Activated naive CD4-positive, alpha-beta T cell treated with Interleukin-2 at 50 U/mL for 16 hours (primary cell): ENCODE data around the gene POLQ.
A peak's percentile ranks its signal among the peaks of the same experiment; 100 is the strongest.
"Not testable (repeated sequence)": the region's sequence is repeated elsewhere in the genome, so short reads cannot be mapped to it uniquely, and the experiment has no call there.

Source experiments
- DNase-seq: peaks from one replicate; pipeline ENCODE4 v3.0.0-alpha.2; 2020

Gene POLQ

DNA sequence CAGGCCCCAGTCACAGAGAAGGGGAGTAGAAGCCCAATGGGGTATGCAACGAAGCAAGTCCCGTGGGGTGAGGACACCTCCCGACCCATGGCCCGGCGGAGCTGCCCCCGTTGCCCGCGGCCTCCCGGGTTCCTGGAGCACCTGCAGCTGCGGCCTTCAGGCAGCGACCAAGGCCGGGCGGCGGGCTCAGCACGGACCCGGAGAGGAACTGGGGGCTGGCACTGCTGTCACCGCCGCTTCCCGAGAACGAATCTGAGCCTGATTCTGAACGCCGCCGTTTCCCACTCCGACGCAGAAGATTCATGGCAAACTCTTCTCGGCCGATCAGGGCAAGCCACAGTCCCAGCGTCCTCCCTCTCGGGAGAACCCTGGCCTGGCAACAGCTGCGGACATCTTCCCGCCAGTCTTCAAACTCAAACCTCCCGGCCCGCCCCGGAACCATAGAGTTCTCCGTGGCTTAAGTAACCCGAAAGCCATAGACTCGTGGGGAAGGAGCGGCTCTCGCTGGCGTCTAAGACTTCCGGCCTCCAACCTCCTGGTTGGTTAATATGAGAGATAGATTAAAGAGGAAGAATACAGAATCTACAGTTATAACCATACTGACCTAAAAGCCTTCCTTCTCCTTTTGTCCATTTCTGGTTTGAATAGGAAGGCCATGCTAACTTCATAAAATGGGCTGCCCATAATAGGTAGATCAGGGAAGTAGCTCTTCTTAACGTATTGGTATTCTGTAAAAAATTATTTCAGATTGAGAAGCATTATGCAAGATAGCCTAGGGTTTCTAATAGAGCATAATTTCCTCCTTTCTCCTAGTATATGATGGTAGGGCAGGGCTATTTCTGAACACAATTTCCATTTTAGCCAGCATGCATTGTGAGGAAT lies at the start of gene POLQ:
Gene POLQ (minus strand): TSS at position 415 of the 882 bp plus-strand sequence. CDS start 111 bp downstream, at position 304.
- DNase-seq = peak; percentile 90

DNA sequence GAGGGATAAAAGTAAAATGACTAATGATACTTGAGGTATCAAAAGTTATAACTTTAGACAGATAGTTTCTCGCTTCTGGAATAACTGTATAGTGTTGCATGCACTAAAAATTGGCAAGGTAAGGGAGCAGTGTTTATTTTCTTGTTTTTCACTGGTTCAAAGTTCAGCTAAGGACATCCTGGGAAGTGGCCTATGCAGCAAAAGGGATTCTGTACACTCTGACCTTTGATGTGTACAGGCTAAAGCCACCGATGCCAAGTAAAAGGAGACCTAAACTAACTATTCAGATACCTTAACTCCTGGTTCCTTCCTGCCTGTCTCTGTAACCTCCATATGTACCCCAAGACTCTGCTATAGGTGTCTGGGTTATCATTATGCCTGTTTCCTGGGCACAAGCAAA lies 49.1 kb upstream of the POLQ start:
- DNase-seq = no peak

DNA sequence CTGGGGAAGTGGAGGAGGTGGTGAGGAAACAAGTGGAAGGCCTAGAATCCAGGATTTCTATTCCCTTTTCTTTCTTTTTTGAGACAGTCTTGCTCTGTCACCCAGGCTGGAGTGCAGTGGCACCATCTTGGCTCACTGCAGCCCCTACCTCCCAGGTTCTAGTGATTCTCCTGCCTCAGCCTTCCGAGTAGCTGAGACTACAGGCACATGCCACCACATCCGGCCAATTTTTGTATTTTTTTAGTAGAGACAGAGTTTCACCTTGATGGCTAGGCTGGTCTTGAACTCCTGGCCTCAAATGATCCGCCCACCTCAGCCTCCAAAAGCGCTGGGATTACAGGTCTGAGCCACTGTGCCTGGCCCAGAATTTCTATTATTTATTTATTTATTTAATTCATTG lies 48.0 kb upstream of the POLQ start:
- not testable (repeated sequence) for DNase-seq

DNA sequence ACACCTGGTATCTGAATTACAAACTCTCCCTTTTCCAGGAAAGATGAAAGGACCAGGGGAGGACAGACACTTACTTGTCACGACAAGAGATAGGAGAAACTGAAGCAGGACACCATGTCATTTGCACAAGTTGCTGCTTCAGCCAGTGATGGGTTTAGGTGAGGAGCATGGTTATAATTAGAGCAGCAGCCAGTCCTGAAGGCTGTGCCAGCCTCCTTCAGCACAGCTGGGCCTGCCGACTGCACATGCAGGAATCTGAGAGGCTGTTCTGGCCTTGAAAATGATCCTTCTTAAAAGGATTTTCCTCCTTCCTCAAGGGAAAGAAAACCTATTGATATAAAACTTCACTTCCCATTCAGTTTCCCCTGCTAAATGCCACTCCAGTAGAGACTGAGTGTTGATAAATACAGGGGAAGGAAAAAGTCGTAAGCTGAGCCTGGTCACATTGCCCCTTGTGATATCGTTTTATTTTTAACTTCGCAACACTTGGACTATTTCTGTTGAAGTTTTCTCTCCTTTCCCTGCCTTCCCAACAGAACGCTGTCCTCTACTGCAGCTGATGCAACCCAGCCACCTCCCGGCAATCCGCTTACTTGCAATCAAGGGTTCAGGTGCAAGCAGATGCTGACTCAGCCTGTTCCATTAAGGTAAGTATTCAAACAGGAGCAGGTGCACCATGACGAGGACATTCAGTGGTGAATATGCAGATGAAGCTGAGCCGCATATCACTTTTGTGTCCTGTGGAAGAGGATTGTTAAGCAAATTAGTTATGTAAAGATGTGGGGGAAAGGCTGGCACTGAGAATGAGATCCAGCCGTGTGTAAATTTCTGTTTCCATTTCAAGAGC lies 47.3 kb upstream of the POLQ start, which contains the start of gene FBXO40:
Gene FBXO40 (plus strand): TSS at position 524 of the 847 bp plus-strand sequence. CDS start 27,197 bp downstream, outside the sequence.
- no peak for DNase-seq

DNA sequence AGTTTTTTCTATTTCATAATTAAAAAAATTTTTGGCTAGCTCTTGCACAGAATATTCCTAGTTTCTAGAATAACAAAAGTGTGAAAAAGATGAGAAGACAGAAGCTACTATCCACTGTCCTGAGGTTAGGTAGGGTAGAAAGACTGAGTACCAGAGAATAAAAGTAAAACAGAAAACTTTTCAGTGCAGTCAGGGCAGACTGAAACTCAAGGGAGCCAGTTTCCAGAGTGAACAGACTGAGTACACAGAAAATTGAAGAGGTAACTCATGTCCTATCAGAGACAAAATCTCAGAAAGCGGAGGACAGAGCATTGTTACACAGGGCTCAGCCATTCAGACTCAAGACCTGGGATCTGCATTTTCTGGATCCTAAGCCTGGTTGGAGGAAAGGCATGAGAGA lies 38.6 kb upstream of the POLQ start:
- no peak for DNase-seq

DNA sequence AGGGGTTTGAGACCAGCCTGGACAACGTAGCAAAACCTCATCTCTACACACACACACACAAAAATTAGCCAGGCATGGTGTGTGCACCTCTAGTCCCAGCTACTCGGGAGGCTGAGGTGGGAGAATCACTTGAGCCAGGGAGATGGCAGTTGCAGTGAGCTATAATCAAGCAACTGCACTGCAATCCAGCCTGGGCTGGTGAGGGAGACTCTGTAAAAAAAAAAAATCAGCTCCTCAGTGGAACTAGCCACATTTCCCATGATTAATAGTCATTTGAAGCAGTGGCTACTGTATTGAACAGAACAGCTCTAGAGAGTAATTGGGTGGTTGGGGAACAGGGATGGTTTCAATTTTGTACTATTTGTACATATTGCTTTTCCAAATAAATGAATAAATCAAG lies 35.9 kb upstream of the POLQ start:
- no peak for DNase-seq

DNA sequence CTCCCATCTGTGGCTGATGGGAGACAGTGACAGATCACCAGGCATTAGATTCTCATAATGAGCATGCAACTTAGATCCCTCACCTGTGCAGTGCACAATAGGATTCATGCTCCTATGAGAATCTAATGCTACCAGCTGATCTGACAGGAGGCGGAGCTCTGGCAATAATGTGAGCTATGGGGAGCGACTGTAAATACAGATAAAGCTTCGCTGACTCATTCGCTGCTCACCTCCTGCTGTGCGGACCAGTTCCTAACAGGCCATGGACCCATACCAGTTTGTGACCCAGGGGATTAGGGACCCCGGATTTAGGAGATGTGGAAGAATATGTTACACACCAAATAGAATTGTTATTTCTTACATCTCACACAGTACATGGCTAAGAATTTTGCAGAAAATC lies 28.7 kb upstream of the POLQ start:
- no peak for DNase-seq

DNA sequence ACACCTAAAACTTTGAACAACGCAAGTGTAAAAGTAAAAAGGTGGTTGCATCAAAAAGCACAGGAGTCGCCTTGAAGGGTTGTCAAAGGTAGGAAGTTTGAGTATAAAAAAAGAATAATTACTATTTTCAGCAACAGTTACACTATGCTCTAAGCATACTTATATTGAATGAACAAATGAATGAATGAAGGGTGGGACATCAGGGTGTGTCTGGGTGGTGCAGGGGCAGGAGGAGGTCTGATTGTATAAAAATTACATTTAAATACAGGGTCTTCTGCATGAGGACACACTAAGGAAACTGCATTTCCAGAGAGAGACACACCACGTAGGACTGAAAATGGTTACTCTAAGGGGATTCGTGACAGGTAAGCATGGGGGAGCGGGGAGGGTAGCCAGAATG lies 21.9 kb upstream of the POLQ start, which contains the start of gene ARGFX:
Gene ARGFX (plus strand): TSS at position 301 of the 400 bp plus-strand sequence. CDS start 2,765 bp downstream, outside the sequence.
- DNase-seq = no peak

DNA sequence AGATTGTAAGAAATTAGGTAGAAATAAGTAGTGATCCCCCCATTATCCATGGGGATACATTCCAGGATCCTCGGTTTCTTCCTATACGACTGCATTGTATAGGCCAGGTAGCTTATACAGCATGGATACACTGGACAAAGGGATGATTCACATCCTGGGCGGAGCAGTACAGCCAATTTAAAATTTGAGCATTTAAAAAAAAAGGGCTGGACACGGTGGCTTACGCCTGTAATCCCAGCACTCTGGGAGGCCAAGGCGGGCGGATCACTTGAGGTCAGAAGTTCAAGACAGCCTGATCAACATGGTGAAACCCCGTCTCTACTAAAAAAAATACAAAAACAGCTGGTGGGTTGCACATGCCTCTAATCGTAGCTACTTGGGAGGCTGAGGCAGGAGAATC lies 21.0 kb upstream of the POLQ start:
- no peak for DNase-seq

DNA sequence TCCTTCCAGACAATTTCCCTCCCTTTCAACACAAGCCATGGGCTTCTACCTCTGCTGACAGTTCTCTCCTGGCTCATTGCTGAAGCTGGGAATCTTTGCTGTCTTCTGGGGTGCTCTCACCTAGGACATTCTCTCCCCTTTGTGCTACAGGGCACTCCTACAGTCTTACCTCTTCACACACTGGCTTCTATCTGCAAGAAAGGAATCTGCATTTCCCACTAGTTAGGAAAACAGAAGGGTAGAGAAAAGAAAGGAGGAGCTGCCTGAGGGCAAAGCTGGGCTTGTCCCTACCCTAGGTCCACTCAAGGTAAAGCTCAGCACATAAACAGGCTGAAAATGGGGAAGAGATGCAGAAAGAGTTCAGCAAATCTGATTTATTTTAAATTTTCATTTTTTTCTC lies 16.4 kb upstream of the POLQ start:
- DNase-seq = no peak

DNA sequence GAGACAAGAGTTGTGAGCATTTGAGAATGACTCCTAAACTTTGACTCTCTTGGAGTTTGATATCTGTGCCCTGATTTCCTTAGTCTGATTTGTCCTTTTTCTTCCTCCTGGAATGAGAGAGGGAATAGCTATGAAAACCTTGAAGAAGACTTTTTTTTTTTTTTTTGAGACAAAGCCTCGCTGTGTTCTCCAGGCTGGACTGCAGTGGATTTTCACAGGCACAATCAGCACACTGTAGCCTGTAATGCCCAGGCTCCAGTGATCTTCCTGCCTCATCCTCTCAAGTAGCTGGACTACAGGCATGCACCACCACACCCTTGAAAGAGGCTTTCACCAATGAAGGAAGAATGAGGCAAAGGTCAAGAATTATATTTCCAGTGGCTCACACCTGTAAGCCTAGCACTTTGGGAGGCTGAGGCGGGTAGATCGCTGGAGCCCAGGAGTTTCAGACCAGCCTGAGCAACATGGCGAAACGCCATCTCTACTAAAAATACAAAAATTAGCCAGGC lies 11.7 kb upstream of the POLQ start:
- DNase-seq = no peak

DNA sequence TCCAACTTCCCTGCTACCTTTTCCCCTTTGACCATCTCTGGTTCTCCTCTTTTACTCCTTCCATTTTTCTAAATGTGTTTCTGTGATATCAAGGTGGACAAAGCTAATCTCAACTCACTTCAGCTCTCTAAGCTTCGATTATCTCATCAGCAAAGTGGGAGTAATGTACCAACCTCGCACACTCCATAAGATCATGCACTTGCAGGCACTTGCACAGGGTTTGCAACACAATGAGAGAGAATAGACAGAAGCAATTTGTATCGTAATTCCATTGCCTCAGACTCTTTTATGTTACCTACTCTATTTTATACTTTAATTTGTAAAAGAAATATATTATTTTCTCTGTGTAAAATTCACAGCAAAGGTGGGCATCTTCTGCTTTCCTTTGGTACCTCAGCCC lies 7.0 kb upstream of the POLQ start:
- no peak for DNase-seq

DNA sequence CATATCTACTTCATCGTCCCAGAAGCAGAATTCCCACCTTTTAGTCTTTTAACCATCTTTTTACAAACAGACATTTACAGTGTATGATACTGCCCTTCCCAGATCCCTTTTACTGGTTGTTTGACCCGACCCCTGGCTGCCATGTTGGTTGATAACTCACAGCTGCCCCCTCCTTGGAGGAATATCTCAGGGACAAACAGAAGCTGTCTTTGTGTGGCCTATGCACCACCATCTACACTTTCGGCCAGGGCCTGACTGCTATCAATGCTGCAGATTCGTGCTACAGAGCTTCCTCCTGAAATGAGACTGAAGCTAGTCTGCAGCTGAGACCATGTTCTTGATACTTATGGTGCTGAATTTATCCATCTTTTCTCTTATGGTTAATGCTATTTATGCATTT lies 6.6 kb upstream of the POLQ start:
- no peak for DNase-seq

DNA sequence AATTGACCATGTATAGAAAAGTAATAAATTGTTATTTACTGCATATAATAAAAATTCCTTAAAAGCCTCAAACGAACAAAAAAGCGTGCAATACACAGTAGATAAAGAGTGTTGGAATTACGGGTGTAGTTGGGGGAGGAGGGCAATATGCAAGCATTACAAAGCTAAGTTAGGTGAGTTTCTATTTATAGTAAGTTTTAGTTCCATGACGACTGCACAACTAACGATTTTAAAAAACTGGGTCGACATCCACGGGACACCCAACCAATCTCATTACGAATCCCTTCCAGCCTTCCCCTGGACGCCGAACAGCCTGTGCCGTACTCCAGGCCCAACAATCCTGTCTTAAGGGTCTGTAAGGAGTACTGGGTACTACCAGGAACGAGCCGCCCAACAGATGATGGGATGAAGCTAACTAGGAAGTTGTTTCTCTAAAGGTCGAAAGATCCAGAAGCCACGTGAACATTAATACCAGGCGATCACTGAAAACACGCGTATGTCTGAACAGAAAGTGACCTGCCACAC lies 677 bp downstream of the POLQ start:
- no peak for DNase-seq

DNA sequence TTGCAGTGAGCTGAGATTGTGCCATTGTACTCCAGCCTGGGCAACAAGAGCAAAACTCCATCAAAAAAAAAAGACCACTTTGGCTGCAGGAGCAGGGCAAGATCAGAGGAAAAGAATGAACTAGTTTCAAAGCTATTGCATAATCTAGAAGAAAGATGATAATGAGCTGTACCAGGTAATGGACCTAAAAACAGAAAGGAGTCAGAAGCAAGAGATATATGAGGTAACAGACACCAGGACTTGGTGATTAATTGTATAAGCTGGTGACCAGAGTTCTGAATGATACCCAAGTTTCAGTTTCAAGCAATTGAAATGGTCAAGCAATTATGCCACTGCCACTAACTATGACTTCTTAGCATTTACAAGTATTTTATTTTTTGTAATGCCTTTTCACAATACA lies 2.9 kb downstream of the POLQ start:
- DNase-seq = no peak

DNA sequence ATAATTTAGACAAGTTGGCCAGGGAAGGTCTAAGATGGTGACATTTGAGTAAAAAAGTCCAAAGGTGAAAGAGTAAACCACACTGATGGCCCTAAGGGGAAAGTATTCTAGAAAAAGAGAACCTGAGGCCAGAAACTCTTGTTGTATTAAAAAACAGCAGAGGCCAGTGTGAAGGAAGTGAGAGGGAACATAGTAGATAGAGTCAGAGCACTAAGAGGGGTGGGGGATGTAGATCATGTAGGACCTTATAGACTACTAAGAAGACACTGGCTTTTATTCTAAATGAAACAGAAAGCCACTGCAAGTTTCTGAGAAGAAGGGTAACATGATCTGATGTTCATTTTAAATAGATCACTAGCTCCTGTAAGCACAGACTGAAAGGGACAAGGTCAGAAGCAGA lies 14.5 kb downstream of the POLQ start:
- DNase-seq = no peak

DNA sequence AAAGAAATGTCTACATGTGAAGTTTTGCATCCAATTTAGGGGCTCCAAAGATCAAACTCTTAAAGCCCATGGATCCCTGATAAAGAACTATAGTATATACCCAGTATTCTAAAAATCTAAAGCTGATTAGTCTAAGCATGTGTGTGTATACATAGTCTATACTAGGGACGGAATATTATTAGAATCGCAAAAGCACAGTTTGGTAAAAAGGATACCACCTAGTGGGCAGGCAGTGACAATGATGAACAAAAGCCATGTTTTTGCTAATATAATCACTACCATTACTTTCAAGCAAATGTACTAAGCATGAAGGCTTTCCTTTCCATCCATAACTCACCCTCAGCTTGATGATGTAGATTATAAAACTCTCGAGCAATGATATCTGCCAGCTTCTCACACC lies 16.5 kb downstream of the POLQ start:
- no peak for DNase-seq

DNA sequence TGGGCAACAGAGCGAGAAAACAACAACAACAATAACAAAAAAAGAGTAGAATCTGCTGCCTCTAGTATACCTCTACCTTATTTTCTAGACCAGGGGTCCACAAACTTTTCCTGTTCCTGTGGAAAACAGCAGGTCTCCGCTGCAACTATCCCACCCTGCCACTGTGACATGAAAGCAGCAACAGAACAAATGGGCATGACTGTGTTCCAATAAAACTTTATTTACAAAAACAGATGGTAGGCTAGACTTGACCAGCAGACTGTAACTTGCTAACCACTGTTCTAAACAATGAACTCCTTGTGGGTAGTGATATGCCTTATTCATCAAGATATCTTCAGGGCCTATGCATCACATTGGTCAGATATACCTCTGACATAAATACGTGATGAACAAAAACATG lies 25.3 kb downstream of the POLQ start:
- DNase-seq = no peak

DNA sequence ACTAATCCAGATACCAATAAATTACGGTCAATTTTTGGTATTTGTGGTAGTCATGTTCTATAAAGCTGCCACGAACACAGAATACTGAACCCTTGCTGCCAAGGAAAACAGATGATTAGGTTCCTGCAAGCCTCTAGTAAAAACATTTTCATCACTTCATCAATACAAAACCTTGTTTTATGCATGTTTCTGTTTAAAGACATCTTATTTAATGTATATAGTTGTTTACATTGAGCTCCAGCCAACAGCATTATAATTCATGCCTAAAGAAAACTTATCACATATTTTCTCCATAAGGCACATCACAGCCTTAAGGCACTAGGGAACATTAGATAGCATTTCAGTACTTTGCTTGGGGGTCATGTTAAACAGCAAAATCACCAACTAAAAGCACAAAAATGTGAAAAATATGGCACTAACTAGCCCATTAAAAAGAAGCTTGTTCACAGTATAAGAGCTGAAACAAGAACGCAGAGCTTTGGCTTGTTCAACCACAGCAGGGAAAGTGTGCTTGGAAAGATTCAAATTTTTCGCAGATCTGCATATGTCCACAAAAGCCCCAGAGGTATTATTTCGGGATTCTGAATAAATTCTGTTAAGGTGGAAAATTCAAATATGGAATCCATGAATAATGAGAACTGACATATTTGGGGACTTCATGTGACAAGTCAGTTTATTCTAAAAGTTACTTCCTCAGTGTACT lies 27.7 kb downstream of the POLQ start:
- DNase-seq = no peak

DNA sequence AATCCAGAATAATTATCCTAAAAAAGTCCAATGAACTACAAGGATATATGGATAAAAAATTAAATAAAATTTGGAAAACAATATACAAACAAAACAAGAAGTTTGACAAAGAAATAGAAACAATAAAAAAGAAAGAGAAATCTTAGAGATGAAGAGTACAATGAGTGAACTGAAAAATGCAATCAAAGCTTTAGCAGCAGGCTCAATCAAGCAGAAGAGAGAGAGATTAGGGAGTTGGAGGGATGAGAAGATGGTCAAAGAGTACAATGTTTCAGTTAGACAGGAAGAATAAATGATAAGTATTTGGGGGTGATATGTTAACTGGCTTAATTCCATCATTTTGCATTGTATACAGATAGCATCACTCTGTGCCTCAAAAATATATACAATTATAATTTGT lies 29.9 kb downstream of the POLQ start:
- DNase-seq = no peak

DNA sequence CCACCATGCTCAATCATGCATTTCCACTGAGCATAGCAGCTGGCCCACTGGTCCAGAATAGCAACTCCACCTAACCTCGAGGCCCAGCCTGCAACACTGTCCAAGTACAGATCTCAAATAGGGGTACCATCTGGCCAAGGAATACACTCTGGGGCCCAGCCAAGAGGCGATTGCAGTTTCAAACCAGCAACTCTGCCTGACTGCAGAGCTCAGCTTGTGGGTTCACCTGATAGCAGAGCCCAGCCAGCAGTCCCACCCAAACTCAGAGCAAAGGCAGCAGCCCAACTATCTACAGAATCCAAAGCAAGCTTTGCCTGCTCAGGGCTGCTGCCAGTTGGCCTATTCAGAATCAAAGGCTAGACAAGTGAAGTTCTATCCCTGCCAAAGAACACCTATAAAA lies 30.5 kb downstream of the POLQ start:
- no peak for DNase-seq

DNA sequence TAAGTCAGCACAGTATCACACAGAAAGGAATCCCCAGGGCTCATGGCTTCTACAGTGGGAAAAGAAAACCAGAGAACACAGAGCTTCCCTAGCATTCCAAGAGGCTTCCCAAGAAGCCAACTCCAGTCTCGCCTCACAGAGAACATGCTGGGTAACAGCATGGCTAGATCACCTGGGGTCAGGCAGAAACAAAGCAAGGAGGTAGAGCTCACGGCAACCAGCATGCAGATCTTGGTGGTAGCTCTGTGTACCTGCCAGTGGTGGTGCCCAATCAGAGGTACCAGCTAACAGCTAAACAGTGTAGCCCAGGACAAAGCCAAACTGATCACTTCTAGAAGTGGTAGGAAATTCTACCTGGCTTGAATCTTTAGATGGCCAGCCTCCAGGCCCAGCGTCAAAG lies 31.3 kb downstream of the POLQ start:
- DNase-seq = no peak

DNA sequence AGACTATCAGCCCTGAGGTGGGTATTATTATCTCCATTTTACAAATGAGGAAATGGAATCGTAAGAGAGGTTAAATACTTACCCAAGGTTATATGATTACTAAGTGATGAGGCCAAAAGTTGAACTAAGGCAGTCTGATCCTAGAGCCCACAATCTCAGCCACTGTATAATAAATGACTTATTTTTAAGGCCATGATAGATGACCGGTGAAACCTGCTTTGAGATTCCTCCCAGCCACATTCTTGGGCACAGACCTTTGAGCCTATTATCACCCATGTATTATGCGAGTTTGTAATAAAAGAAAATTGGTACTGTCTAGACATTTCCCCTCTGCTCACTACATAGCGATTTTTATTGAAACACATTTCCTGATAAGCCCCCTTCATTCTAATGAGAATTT lies 37.4 kb downstream of the POLQ start:
- no peak for DNase-seq
